Mesothelial cell of epicardium (in vitro differentiated cells): ENCODE results near the gene HIVEP3. TPM values are rescaled to one million over a fixed set of nuclear protein-coding genes. Genes with fewer than 3 reads are reported as not detected.
"Not testable (repeated sequence)": the region's sequence is repeated elsewhere in the genome, so short reads cannot be mapped to it uniquely, and the experiment has no call there.

Experiments
- DNase-seq, 2 experiments: peaks; one replicate each; pipeline ENCODE4 v3.0.0; 2021; ENCODE audit warnings: low spot score in 2 of 2; ENCODE audit not compliant: unreplicated experiment in 2 of 2
- H3K27ac Mint-ChIP-seq: 2 replicates; pipeline ENCODE4 v1.8.0; 2021; ENCODE audit warnings: mixed read lengths
- H3K27me3 Mint-ChIP-seq: 2 replicates; pipeline ENCODE4 v1.8.0; 2021; ENCODE audit warnings: low read depth, mixed read lengths
- H3K36me3 Mint-ChIP-seq: 2 replicates; pipeline ENCODE4 v1.8.0; 2021; ENCODE audit warnings: mixed read lengths
- H3K4me1 Mint-ChIP-seq: 2 replicates; pipeline ENCODE4 v1.8.0; 2021; ENCODE audit warnings: mixed read lengths
- H3K4me3 Mint-ChIP-seq: 2 replicates; pipeline ENCODE4 v1.8.0; 2021; ENCODE audit warnings: mild to moderate bottlenecking, moderate library complexity, mixed read lengths
- H3K9me3 Mint-ChIP-seq: 2 replicates; pipeline ENCODE4 v1.8.0; 2021; ENCODE audit warnings: mixed read lengths
- CTCF ChIP-seq: fragments of 200-600 bp; sonication (generic); IDR thresholded peaks from one replicate; pipeline ENCODE4 v1.5.0; 2021; ENCODE audit warnings: antibody characterized with exemption; ENCODE audit not compliant: unreplicated experiment
- total RNA-seq: library from RNA; stranded (reverse); gene quantifications from 3 replicates; pipeline ENCODE4 v1.2.1, GENCODE V29; 2021

Gene HIVEP3
- total RNA-seq, 1 donor from 2014 or later = 8.9 TPM

- Mint-ChIP-seq H3K9me3 (no peaks in the 10 kb centered on the region), H3K27me3 (no peaks in the 10 kb centered on the region), H3K36me3 (no peaks in the 10 kb centered on the region), H3K4me3 (no peak overlapping the region), H3K27ac (no peak overlapping the region), H3K4me1 (peaks cover 2% of the 10 kb centered on the region)
- no peak for TF ChIP-seq CTCF
- no peak for DNase-seq
These were observed 36.9 kb upstream of the HIVEP3 start for GRCh38 chr1:41955461-41956159.

- Mint-ChIP-seq H3K9me3 (peaks cover 5% of the 10 kb centered on the region), H3K4me3 (no peak overlapping the region), H3K27ac (no peak overlapping the region), H3K36me3 (no peaks in the 10 kb centered on the region), H3K4me1 (peaks cover 2% of the 10 kb centered on the region), H3K27me3 (no peaks in the 10 kb centered on the region)
- no peak for TF ChIP-seq CTCF
- DNase-seq = no peak
These were observed 35.8 kb upstream of the HIVEP3 start for GRCh38 chr1:41954533-41954944.

GRCh38 chr1:41953291-41953690 is 34.6 kb upstream of the HIVEP3 start:
- no peak for TF ChIP-seq CTCF
- Mint-ChIP-seq H3K9me3 (peaks cover 9% of the 10 kb centered on the region), H3K4me3 (no peak overlapping the region), H3K27me3 (no peaks in the 10 kb centered on the region), H3K4me1 (peaks cover 2% of the 10 kb centered on the region), H3K36me3 (no peaks in the 10 kb centered on the region), H3K27ac (no peak overlapping the region)
- no peak for DNase-seq

- Mint-ChIP-seq H3K27me3 (no peaks in the 10 kb centered on the region), H3K36me3 (no peaks in the 10 kb centered on the region), H3K4me1 (peaks cover 2% of the 10 kb centered on the region)
These were observed 33.5 kb upstream of the HIVEP3 start for GRCh38 chr1:41952208-41952607.

GRCh38 chr1:41951492-41951891 is 32.8 kb upstream of the HIVEP3 start:
- H3K4me1 Mint-ChIP-seq, H3K9me3 Mint-ChIP-seq, H3K36me3 Mint-ChIP-seq, DNase-seq, H3K27me3 Mint-ChIP-seq, H3K4me3 Mint-ChIP-seq, H3K27ac Mint-ChIP-seq: not testable (repeated sequence)

More at GRCh38 chr1:41952208-41952607, 33.5 kb upstream of the HIVEP3 start:
- no peak overlapping the region for H3K27ac Mint-ChIP-seq
- TF ChIP-seq CTCF = no peak
- H3K4me3 Mint-ChIP-seq = no peak overlapping the region
- DNase-seq = no peak
- H3K9me3 Mint-ChIP-seq = peaks cover 9% of the 10 kb centered on the region

- H3K36me3 Mint-ChIP-seq = no peaks in the 10 kb centered on the region
- peaks cover 2% of the 10 kb centered on the region for H3K4me1 Mint-ChIP-seq
- no peak overlapping the region for H3K4me3 Mint-ChIP-seq
- no peak for DNase-seq
- no peaks in the 10 kb centered on the region for H3K27me3 Mint-ChIP-seq
- TF ChIP-seq CTCF = no peak
- H3K9me3 Mint-ChIP-seq = peaks cover 9% of the 10 kb centered on the region
- no peak overlapping the region for H3K27ac Mint-ChIP-seq
These were observed 32.1 kb upstream of the HIVEP3 start for GRCh38 chr1:41950820-41951219.

GRCh38 chr1:41945946-41946345 is 27.2 kb upstream of the HIVEP3 start:
- not testable (repeated sequence) for DNase-seq, H3K27me3 Mint-ChIP-seq, H3K4me3 Mint-ChIP-seq, H3K4me1 Mint-ChIP-seq, H3K27ac Mint-ChIP-seq, H3K36me3 Mint-ChIP-seq
- peaks cover 22% of the 10 kb centered on the region for H3K9me3 Mint-ChIP-seq
